GM23248 (cell line): ENCODE measurements around the gene DUS1L.

Experiments used
- EZH2 ChIP-seq: fragments of 200-600 bp; sonication (generic); IDR thresholded peaks from 2 replicates; pipeline ENCODE4 v1.6.1; 2018; ENCODE audit warnings: antibody characterized with exemption, mild to moderate bottlenecking; ENCODE audit not compliant: insufficient read depth, poor library complexity, severe bottlenecking
- EZH2phosphoT487 ChIP-seq: fragments of 200-600 bp; sonication (generic); IDR thresholded peaks from 2 replicates; pipeline ENCODE4 v1.6.1; 2018; ENCODE audit warnings: antibody characterized with exemption, moderate library complexity, mild to moderate bottlenecking, low read depth; ENCODE audit not compliant: insufficient read depth

GRCh38 chr17:82081966-82082365 lies 16.4 kb upstream of the DUS1L start:
- TF ChIP-seq EZH2 (no peak), EZH2phosphoT487 (no peak)
